OCI-LY1 (cell line): ENCODE data around the gene DCBLD2.

Source experiments
- H2AFZ ChIP-seq: fragments of 200-600 bp; sonication (generic), shearing (Covaris generic); 2 replicates; pipeline ENCODE4 v1.6.0; 2014; ENCODE audit warnings: antibody characterized with exemption, mild to moderate bottlenecking, low read length
- H3F3A ChIP-seq: fragments of 200-600 bp; sonication (generic), shearing (Covaris generic); 2 replicates; pipeline ENCODE4 v1.6.0; 2014; ENCODE audit warnings: mild to moderate bottlenecking, antibody characterized with exemption, low read length, moderate library complexity; ENCODE audit not compliant: insufficient read depth
- H3K27ac ChIP-seq: fragments of 200-600 bp; sonication (generic); 2 replicates; pipeline ENCODE4 v1.5.1; 2014; ENCODE audit warnings: low read length, mixed run types, mild to moderate bottlenecking, low read depth; ENCODE audit not compliant: poor library complexity, severe bottlenecking
- H3K27me3 ChIP-seq: fragments of 200-600 bp; sonication (generic); 2 replicates; pipeline ENCODE4 v1.6.0; 2014; ENCODE audit warnings: antibody characterized with exemption, mild to moderate bottlenecking, low read length, moderate library complexity; ENCODE audit not compliant: insufficient read depth
- H3K36me3 ChIP-seq: fragments of 200-600 bp; sonication (generic); 2 replicates; pipeline ENCODE4 v1.6.1; 2014; ENCODE audit warnings: mild to moderate bottlenecking, antibody characterized with exemption, low read length, moderate library complexity, mixed read lengths; ENCODE audit not compliant: insufficient read depth
- H3K4me1 ChIP-seq: fragments of 200-600 bp; sonication (generic); 2 replicates; pipeline ENCODE4 v1.5.1; 2014; ENCODE audit warnings: mild to moderate bottlenecking, low read length, moderate library complexity; ENCODE audit not compliant: insufficient read depth, severe bottlenecking
- H3K4me2 ChIP-seq: fragments of 200-600 bp; sonication (generic), shearing (Covaris generic); 2 replicates; pipeline ENCODE4 v1.6.1; 2014; ENCODE audit warnings: low read length
- H3K4me3 ChIP-seq: fragments of 200-600 bp; sonication (generic); 2 replicates; pipeline ENCODE4 v1.5.1; 2014; ENCODE audit warnings: low read length, low read depth, mild to moderate bottlenecking, mixed read lengths; ENCODE audit not compliant: poor library complexity, severe bottlenecking
- H3K79me2 ChIP-seq: fragments of 200-600 bp; shearing (Covaris generic); 2 replicates; pipeline ENCODE4 v1.6.1; 2016; ENCODE audit warnings: mixed run types, low read length, mixed read lengths; ENCODE audit not compliant: insufficient read depth
- H3K9ac ChIP-seq: fragments of 200-600 bp; sonication (generic), shearing (Covaris generic); 2 replicates; pipeline ENCODE4 v1.6.1; 2014; ENCODE audit warnings: mild to moderate bottlenecking, low read length, mixed read lengths
- H3K9me2 ChIP-seq: fragments of 200-600 bp; sonication (generic), shearing (Covaris generic); 2 replicates; pipeline ENCODE4 v1.6.1; 2014; ENCODE audit warnings: low read depth, mild to moderate bottlenecking, low read length, mixed read lengths
- H3K9me3 ChIP-seq: fragments of 200-600 bp; shearing (Covaris generic); 2 replicates; pipeline ENCODE4 v1.6.1; 2014; ENCODE audit warnings: low read length, mixed read lengths
- H4K20me1 ChIP-seq: fragments of 200-600 bp; sonication (generic), shearing (Covaris generic); 2 replicates; pipeline ENCODE4 v1.6.0; 2016; ENCODE audit warnings: mild to moderate bottlenecking, low read length; ENCODE audit not compliant: insufficient read depth
- CTCF ChIP-seq: fragments of 200-600 bp; sonication (generic), shearing (Covaris generic); IDR thresholded peaks from 2 replicates; pipeline ENCODE4 v1.5.1; 2017; ENCODE audit warnings: mild to moderate bottlenecking, antibody characterized with exemption, low read length, moderate library complexity, mixed read lengths
- EZH2 ChIP-seq: fragments of 200-600 bp; sonication (generic), shearing (Covaris generic); IDR thresholded peaks from 2 replicates; pipeline ENCODE4 v1.8.0; 2017; ENCODE audit warnings: borderline replicate concordance, mixed run types, mild to moderate bottlenecking, antibody characterized with exemption, low read length, moderate library complexity, mixed read lengths

DCBLD2 gene

DNA sequence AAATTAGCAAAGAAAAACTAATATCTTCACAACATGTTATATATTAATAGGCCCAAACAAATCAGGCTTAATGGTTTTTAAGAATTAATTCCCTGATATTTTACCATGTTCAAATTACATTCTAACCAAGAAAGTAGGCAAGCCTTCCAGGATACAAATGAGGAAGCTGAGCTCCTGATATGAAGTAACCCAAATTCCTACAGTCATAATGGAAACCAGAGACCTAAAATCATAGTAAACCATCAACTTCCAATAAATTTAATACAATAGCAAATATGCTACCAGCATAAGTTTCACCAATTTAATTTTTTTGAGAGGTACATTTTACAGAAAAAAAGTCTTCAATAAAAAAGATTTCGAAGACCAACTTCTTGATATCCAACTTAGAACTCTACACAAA is 3.8 kb downstream of the DCBLD2 start:
- H3K9me2 ChIP-seq, result no peaks in the 10 kb centered on the region
- H3K4me2 ChIP-seq, result no peak overlapping the region
- no peaks in the 10 kb centered on the region for H3K27me3 ChIP-seq
- no peaks in the 10 kb centered on the region for H3F3A ChIP-seq
- H3K79me2 ChIP-seq, result no peaks in the 10 kb centered on the region
- H4K20me1 ChIP-seq, result no peaks in the 10 kb centered on the region
- H2AFZ ChIP-seq, result no peak overlapping the region
- H3K9ac ChIP-seq, result no peak overlapping the region
- no peak overlapping the region for H3K27ac ChIP-seq
- no peaks in the 10 kb centered on the region for H3K4me1 ChIP-seq
- no peak overlapping the region for H3K4me3 ChIP-seq
- TF ChIP-seq EZH2 (no peak), CTCF (no peak)
- H3K9me3 ChIP-seq, result no peaks in the 10 kb centered on the region
- H3K36me3 ChIP-seq, result no peaks in the 10 kb centered on the region

GRCh38 chr3:98894791-98895576 is 6.5 kb downstream of the DCBLD2 start:
- no peaks in the 10 kb centered on the region for H3K27me3 ChIP-seq
- no peaks in the 10 kb centered on the region for H4K20me1 ChIP-seq
- no peaks in the 10 kb centered on the region for H3K79me2 ChIP-seq
- H3K4me1 ChIP-seq, result no peaks in the 10 kb centered on the region
- H2AFZ ChIP-seq, result no peak overlapping the region
- no peaks in the 10 kb centered on the region for H3K9me2 ChIP-seq
- H3K4me2 ChIP-seq, result no peak overlapping the region
- no peaks in the 10 kb centered on the region for H3K36me3 ChIP-seq
- no peak overlapping the region for H3K9ac ChIP-seq
- TF ChIP-seq CTCF (no peak), EZH2 (no peak)
- H3K9me3 ChIP-seq, result no peaks in the 10 kb centered on the region
- no peaks in the 10 kb centered on the region for H3F3A ChIP-seq
- no peak overlapping the region for H3K27ac ChIP-seq
- no peak overlapping the region for H3K4me3 ChIP-seq

- no peaks in the 10 kb centered on the region for H3K9me2 ChIP-seq
- H3K27ac ChIP-seq, result no peak overlapping the region
- H3K4me3 ChIP-seq, result no peak overlapping the region
- H2AFZ ChIP-seq, result no peak overlapping the region
- TF ChIP-seq CTCF, result no peak
- no peak for TF ChIP-seq EZH2
- H3K4me1 ChIP-seq, result no peaks in the 10 kb centered on the region
- H3K79me2 ChIP-seq, result no peaks in the 10 kb centered on the region
- no peak overlapping the region for H3K4me2 ChIP-seq
- no peaks in the 10 kb centered on the region for H3K9me3 ChIP-seq
- H3K36me3 ChIP-seq, result no peaks in the 10 kb centered on the region
- no peak overlapping the region for H3K9ac ChIP-seq
- no peaks in the 10 kb centered on the region for H3F3A ChIP-seq
- no peaks in the 10 kb centered on the region for H3K27me3 ChIP-seq
- no peaks in the 10 kb centered on the region for H4K20me1 ChIP-seq
Observed at GRCh38 chr3:98893740-98894139, 7.8 kb downstream of the DCBLD2 start.
